GM19193 (cell line): ENCODE measurements around the gene TBC1D30.

ENCODE experiments used
- POLR2A ChIP-seq: IDR thresholded peaks from 4 replicates; pipeline ENCODE4 v1.6.1; 2011; ENCODE audit not compliant: insufficient read depth, insufficient read length; ENCODE audit errors: extremely low read depth

The TBC1D30 gene

DNA sequence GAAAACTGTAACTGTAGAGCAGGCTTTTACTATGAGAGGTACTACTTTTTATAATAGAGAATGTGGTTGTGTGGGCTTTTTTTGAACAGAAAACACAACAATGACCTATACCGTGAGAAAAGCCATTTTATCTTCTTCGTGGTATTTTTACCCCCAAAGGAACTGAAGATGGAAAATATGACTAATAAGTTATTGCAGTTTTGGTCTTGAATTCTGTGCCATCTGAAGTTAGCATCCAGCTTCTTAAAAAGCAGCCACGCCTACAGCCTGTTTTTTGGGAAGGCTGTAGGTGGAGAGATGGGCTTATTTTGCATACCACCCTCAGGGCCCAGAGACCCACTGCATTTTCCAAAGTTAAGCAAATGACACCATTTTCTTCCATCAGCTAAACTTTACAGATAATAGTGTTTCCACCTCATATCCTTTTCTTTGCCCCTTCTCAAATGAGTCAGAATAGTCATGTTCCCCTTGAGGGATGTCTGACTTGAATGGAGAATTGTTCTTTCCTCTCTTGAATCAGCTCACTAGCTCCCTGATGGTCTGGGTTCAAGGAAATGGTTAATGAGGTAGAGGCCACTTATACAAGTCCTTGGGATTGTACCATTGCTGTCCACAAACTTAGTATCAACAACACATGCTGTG is 53.0 kb downstream of the TBC1D30 start:
- TF ChIP-seq POLR2A = no peak

DNA sequence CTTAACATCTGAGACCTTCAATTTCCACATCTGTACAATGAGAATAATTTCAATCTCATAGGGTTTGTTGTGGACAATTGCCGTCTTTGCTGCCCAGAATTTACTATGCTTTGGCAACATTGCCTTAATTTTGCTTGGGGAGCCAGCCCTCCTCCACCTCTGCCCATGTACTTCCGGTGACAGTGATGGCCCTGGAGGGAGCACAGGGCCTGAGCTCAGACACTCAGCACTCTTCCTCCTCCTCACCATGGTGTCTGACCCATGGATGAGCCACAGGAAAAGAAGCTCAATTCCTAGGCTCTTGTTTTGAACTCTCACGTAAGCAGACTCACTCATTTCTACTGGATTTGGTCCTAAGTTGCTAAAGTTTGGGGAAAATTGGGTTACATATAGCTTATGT is 58.2 kb downstream of the TBC1D30 start:
- no peak for TF ChIP-seq POLR2A

DNA sequence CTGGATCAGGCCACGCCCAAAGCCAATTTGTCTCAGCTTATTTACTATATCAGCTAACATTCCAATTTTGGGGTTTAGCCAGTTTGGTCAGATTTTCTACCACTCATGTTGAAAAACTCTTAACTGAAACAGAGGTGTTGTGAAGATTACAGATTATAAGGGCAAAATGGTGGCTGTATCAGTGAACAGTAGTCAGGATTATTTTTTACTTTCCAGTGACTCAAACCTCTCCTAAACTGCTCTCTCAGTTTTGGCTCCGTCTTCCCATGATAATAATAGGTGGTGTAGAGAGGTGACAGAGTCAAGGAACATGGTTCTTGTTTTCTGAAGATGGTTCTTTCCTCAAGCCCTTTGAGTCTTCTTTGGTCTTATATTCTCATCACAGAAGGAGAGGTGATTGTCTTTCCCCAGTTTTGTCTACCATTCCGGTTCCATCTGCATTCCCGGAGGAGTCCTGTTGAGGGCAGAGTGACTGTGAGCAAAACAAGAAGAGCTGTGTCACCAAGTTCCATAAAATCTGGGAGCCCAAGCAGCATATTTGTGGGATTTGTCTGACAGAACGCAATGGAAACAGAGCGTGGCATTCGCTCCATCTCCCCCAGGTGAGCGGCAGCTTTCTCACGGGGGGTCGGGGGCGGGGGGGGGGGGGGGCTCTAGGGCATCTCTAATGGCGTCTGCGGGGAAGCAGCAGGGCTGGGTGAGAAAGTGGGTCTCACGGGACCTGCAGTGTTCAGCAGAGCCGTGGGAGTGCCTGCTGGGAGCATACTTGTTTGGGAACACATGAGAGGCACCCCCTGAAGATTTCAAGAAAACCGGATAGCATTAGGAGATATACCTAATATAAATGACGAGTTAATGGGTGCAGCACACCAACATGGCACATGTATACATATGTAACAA is 59.1 kb downstream of the TBC1D30 start:
- TF ChIP-seq POLR2A = no peak

DNA sequence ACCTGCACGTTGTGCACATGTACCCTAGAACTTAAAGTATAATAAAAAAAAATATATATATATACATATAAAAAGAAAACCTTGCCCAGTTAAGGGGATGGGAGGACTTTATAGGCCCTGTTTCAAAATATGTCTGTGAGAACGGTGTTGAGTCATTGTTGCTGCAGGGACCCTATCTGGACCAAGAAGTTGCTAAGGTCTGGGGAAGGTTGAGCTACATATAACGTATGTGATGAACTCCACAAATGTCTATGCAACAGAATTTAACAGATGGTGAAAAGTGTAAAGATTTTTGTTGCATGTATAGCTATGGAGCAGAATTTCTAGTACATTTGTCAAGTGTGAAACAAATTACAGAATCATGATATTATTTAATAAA is 59.7 kb downstream of the TBC1D30 start:
- no peak for TF ChIP-seq POLR2A

DNA sequence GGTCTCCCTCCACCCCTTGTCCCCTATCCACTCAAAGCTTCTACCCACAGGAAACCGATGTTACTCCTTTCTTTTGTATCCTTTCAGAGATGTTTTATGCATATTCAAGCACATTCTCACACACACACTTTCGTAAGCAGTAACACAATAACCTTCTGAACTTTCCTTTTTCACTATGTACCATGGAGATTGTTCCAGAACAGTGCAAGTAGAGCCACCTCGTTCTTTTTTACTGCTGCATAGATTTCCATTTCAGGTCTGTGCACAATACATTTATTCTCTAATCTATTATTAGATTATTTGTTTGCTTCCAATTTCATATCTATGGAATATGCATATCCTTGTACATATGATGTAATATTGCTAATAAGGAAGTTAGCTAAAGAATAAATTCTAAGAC is 60.3 kb downstream of the TBC1D30 start:
- no peak for TF ChIP-seq POLR2A

DNA sequence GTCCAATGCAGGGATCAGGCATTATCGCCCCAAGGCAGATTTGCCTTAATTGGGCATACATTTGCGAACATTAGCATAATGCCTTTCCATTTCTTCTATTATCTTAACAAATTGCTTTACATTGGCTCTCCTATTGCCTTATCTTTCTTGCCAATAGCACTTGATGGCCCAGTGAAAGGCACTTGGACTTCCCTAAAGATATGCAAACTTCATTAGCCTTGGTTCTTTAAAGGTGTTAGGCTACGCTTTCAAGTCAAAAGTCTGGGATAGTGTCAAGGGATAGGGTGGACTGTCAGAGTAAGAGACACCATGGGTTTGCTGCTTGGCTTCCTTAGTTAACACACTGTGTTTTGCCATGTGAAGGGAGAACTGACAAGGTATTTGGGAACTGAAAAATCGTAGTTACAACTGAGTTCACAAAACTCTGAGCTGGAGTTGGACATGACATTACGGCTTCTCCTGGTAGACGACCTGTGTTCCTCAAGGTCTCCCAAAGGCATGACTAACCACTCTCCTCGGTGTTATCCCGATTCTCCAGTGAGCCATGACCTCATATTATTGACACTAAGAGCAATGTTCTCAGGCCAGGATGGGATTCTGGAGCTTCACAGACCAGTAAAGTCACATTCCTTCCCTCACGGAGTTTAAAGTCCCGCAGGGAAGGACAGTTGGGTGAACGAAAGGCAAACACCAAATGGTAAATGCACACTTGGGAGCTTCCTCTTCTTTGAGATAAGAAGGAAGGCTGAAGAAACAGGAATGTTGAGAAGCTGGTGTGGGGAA is 65.2 kb downstream of the TBC1D30 start:
- no peak for TF ChIP-seq POLR2A

DNA sequence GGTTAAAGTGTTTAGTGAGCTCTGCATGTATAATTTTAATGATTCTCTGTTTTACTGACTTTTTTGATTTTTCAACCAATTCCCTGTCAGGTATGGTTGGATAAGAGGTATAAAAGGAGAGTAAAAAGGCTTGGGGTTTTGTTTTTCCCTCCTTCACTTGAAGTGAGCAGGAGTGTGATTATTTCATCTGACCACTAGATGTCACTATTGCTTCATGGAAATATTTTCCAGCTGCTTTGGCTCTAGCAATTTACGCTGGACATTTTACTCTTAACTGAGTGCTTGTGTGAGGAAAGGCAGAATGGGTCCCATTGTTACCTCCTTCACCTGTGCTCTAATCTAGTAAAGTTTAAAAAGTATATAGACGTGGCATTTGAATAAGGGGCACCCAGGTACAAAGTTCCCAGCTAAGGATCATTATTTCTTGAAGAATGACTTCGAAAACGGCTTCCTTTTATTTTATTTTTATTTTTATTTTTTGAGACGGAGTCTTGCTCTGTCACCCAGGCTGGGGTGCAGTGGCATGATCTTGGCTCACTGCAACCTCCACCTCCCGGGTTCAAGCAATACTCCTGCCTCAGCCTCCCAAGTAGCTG is 66.5 kb downstream of the TBC1D30 start:
- no peak for TF ChIP-seq POLR2A

DNA sequence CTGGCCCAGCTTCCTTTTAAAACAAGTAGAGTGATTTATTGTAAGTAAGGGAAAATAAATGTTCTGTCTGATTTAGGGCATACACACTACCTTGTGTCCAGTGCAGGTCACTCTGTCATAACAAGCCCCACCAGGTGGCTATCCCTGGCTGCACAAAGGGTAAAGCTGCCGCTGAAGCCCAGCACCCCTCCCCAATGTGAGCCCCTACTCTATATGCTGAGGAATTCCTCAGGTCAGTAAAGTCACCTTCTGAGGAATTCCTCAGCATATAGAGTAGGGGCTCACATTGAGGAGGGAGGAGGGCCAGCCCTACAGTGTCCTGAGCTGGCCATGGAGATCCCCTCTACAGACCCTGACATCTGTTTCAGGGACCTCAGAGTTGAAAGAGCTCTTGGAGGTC is 67.2 kb downstream of the TBC1D30 start:
- no peak for TF ChIP-seq POLR2A

DNA sequence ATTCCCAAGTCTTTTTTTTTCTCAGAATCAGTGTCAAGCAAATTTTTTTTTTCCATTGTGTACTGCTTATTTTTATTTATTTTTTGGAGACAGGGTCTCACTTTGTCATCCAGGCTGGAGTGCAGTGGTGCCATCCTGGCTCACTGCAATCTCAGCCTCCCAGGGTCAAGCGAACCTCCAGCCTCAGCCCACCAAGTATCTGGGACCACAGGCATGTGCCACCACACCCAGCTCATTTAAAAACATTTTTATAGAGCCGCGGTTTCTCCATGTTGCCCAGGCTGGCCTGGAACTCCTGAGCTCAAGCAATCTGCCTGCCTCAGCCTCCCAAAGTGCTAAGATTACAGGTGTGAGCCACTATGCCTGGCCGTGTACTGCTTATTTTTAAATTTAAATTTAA is 68.1 kb downstream of the TBC1D30 start:
- TF ChIP-seq POLR2A = no peak

DNA sequence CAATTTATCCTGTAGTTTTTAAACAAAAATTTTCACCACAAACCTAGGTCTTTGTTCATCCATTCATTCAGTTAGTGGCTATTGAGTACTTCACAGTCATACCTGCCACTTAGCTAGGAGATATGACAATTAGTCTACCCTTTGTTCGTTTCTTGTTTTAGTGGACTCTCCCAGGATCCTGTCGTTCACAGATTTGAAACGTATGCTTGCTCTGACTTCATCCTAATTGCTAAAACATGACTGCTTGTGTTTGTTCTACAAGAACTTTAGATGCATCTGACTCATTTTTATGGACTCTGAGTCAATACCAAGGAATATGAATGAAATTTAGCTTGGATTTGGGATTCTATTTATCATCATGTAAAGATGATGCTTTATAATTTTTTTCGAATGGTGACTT is 69.5 kb downstream of the TBC1D30 start:
- TF ChIP-seq POLR2A = no peak

DNA sequence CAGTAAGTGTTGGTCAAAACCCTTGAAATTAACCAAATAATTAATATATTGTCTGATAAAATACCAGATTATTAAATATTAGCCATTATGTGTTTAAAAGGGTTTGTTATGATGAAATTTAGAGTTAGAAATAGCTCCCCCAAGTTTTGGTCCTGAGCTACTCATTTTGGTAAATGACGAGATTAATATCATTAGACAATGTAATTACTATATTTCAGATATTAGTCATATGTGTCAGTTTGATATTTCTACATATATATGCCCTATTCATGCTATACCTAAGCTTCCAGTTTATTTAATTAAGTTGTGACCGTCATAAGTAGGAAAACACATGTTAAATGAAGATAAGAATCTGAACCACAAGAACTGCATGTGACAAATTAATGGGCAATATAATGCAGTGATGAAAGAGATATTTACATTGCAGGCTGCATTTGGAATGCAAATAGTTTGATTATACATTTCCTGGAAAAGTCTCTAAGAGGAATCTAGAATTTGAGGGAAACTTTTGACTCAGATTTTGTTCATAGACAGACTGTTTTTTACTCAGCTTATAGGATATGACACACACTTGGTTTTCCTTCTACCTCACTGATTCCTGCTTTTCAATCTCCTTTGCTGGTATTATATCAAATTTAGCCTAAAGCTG is 70.5 kb downstream of the TBC1D30 start:
- TF ChIP-seq POLR2A = no peak

DNA sequence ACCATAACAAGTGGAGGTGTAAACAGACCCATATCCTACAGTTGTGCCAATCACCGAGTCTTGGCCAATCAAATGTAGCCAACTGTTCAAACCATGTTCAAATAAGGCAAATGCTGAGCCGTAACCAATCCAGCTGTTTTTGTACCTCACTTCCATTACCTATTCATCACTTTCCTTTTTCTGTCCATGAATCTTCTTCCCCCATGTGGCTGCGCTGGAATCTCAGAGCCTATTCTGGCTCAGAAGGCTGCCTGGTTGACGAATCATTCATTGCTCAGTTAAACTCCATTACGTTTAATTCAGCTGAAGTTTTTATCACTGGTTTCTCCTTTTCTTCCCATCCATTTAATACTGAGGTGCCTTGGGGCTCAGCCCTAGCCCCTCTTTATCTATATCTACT is 71.1 kb downstream of the TBC1D30 start:
- TF ChIP-seq POLR2A = no peak

DNA sequence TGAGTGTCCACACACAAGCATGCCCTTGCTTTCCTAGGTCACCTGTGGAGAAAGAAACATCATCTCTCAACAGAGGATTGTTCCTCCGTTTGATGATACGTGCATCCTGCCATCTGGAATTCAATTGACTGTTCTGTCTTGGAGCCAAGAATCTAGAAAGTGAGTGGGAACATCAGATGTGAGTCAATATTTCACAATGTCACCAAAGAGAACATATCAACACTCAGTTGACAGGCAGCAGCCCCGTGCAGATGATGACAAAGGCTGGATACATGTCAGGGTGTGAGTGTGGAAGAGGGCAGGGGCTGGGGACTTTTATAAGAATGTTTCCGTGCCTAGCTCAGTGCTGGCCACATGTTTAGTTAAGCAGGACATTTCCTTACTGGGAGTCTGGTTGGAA is 76.1 kb downstream of the TBC1D30 start:
- TF ChIP-seq POLR2A = no peak

DNA sequence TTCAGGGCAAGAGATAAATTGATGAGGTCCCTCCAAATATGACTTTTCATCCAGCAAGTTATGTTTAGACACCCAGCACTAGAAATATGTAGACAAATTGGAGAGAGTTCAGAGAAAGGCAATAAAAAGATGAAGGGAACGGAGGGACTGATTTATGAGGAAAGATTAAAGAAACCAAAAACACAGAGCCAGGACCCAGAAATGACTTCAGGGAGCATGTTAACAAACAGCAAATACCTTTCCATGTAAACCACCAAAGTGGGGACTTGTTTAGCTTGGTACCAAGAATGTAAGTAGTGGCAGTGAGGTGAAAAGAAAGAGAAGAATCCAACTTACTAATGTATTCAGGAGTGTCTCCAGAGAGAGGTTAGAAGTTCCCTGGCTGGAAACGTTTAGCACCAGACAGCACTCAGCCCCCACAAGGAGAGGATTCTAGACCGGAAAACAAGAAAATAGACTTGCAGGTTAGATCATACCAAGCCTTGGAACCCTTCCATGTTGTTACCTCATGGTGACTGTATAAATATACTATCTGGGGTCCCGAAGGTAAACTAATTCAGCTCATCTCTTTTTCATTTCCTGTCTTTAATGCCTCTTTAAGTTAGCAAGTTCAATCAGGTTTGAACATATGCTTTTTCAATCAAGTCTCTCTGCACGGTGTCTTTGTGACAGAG is 79.2 kb downstream of the TBC1D30 start:
- TF ChIP-seq POLR2A = no peak

DNA sequence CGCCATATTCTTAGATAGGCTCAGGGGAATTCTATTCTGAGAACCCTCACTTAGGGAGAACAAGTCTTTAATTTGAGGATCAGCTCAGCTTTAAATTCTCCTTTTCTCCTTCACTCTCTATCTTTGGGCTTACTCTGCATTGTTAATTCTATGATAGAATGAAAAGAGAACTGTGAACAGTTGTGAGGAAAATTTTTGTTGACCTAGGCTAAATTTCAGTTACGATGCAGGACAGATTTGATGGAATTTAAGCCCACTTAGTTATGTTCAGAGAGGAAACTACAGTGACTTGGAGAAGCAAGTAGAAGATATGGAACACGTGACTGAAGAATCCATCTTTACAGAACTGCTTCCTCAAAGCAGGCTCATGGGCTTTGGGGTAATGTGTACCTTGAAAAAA is 82.7 kb downstream of the TBC1D30 start:
- TF ChIP-seq POLR2A = no peak

DNA sequence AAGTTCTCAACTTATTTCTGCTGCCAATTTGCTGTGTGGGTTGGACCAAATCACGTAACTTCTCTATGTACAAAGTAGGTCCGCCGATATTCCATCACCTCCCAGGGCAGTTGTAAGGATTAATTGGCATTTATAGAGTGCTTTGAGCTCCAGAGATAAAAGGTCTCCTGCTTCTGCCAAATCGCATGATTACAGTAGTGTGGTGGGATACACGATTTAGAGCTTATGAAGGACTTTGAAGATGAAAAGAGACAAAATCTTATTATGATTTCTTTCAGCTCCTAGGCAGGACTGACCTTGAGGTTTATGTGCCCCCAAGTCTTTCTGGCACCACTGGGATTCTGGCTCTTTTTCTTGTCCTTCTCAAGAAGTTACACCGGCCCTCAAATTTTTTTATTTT is 84.7 kb downstream of the TBC1D30 start:
- no peak for TF ChIP-seq POLR2A
